DMS53 treated with DMSO at 0.1 percent for 48 hours (cell line): ENCODE results near the gene GPR161.

Experiments
- DNase-seq: peaks from one replicate; lab custom pipeline; 2025; ENCODE audit not compliant: unreplicated experiment; lab: John Stamatoyannopoulos, UW

Gene GPR161

GRCh38 chr1:168150283-168150682 lies 13.6 kb upstream of the GPR161 start:
- DNase-seq: no peak

GRCh38 chr1:168148916-168149315 lies 12.2 kb upstream of the GPR161 start:
- DNase-seq: no peak

GRCh38 chr1:168146626-168147025 lies 9.9 kb upstream of the GPR161 start:
- no peak for DNase-seq

GRCh38 chr1:168146160-168146539 lies 9.4 kb upstream of the GPR161 start:
- DNase-seq: no peak

GRCh38 chr1:168145184-168146159 lies 8.7 kb upstream of the GPR161 start:
- DNase-seq: peak; percentile 73

- no peak for DNase-seq
Measured at GRCh38 chr1:168141871-168142385, 5.2 kb upstream of the GPR161 start.

GRCh38 chr1:168139070-168139469 lies 2.3 kb upstream of the GPR161 start:
- DNase-seq: no peak

- DNase-seq: no peak
Measured at GRCh38 chr1:168138134-168138533, 1.4 kb upstream of the GPR161 start.

GRCh38 chr1:168137515-168137821 lies 738 bp upstream of the GPR161 start:
- no peak for DNase-seq

- DNase-seq: no peak
Measured at GRCh38 chr1:168135921-168136708, 615 bp downstream of the GPR161 start.

GRCh38 chr1:168135116-168135920 lies 1.4 kb downstream of the GPR161 start:
- no peak for DNase-seq

GRCh38 chr1:168134642-168135041 lies 2.1 kb downstream of the GPR161 start:
- DNase-seq: no peak

- no peak for DNase-seq
Measured at GRCh38 chr1:168134132-168134531, 2.6 kb downstream of the GPR161 start.

GRCh38 chr1:168129933-168130332 lies 6.8 kb downstream of the GPR161 start:
- DNase-seq: no peak

GRCh38 chr1:168127503-168127902 lies 9.2 kb downstream of the GPR161 start:
- no peak for DNase-seq

- DNase-seq: no peak
Measured at GRCh38 chr1:168125051-168125450, 11.7 kb downstream of the GPR161 start.

- DNase-seq: no peak
Measured at GRCh38 chr1:168121401-168122011, 15.2 kb downstream of the GPR161 start.

GRCh38 chr1:168119750-168120149 lies 17.0 kb downstream of the GPR161 start:
- DNase-seq: no peak

GRCh38 chr1:168116327-168116799 lies 20.4 kb downstream of the GPR161 start:
- DNase-seq: peak; percentile 12

- no peak for DNase-seq
Measured at GRCh38 chr1:168114845-168115244, 21.9 kb downstream of the GPR161 start.
